HG03442 (cell line): ENCODE measurements around the gene PDXP.
"Not testable (repeated sequence)": the region's sequence is repeated elsewhere in the genome, so short reads cannot be mapped to it uniquely, and the experiment has no call there.

Experiments
- ATAC-seq: cut with Tn5 transposase; IDR thresholded peaks from one replicate; pipeline ENCODE4 v1.9.1; 2021; ENCODE audit warnings: mild to moderate bottlenecking, moderate library complexity; ENCODE audit not compliant: unreplicated experiment

Gene PDXP

DNA sequence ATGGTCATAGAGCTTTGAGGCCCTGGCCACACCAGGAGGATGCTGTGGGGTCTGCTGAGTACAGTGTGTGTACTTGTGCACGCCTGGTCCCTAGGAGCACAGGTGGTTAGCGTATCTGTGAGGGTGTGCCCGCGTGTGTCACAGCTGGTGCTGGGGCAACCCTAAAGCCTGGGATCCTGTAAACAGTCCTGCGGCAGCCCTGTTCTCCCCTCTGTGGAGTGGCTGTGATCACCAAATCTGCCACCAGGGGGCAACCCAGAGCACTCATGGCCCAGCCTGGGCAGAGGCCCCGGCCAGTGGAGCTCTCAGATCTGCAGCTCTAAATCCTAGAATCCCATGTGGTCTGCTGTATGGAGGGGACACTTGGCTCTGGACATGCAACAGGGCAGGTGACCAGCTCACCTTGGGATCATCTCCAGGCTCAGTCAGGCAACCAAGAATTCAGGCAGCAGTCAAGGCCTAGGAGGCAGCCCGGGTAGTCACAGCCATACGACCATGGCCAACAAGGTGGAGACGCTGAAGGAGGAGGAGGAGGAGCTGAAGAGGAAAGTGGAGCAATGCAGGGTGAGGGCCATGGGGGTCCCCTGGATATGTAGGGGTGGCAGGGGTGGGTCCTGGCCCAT lies 15.2 kb upstream of the PDXP start:
- ATAC-seq: peak; percentile 40

DNA sequence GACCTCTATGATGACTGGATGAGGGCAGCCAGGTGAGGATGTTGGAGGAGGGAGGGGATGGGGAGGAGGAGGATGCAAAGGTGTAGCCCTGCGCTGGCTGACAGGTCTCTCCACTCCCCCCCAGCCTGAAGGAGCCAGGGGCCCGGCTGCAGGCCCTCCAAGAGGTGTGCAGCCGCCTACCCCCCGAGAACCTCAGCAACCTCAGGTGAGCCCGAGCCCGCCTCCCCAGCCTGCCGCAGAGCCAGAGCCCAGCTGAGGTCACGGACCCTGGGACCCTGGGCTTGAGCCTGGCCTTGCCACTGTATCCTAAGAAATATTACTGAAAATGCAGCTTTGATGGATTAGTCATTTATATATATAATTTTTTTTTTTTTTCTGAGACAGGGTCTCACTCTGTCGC lies 11.2 kb upstream of the PDXP start:
- no peak for ATAC-seq

DNA sequence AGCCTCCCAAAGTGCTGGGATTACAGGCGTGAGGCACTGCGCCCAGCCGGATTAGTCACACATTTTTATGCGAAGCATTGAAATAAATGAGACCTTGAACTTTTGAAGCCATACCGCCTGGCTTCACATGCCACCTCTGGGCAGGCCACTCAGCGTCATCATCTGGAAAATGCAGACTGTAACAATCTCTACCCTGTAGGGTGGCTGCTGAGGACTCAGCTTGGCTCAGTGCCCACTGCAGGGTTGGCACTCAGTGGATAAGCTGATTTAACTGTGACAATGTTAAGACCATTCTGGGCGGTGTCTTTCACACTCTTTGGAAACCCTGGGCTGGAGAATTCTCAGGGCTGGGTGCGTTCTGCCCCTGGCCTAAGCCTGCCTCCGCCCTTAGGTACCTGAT lies 10.6 kb upstream of the PDXP start:
- no peak for ATAC-seq

DNA sequence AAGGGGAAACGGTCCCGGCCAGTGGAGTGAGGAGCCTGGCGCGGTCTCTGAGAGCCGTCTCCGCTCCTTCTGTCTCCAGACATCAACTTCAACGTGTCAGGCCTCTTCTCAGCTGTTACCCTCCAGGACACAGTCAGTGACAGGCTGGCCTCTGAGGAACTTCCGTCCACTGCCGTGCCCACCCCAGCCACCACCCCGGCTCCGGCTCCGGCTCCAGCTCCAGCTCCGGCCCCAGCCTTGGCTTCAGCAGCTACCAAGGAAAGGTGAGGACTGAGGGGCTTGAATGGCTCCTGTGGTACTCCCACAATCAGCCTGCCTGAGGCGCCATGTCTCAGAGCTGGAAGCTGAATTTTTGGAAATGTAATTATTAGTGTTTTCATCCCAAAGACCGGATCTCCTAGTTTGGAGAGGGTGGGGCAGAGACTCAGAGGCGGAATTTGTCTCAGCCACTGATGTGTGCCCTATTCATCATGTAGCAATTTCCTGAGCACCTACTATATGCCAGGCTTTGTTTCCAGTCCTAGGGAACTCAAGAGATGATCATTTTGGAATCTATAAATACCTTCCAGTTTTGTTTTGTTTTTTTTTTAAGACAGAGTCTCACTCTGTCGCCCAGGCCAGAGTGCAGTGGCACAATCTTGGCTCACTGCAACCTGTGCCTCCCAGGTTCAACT lies 7.9 kb upstream of the PDXP start:
- no peak for ATAC-seq

DNA sequence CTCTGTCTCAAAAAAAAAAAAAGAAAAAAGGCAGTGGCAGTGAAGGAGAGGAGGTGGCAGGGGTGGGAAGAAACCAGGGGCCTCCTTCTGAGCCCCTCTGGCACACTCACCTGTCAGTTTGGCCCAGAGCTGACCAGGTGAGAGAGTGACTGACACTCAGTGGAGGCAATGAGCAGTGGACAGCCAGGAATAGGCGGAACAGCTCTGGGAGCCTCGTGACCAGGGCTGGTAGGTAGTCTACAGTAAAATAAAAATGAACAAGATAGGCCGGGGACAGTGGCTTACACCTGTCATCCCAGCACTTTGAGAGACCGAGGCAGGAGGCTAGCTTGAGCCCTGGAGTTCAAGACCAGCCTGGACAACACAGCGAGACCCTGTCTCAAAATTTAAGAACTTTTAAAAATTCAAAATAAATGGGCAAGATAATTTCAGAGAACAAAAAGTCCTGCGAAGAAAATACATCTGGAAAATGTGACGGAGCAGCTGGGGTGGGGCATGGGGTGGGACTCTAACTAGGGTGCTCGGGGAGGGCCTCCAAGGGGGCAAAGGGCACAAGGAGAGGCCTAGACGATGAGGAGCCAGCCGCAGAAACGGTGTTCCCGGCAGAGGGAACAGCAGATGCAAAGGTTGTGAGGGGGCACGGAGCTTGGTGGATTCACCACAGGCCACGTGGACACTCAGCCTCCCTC lies 3.8 kb upstream of the PDXP start:
- no peak for ATAC-seq

DNA sequence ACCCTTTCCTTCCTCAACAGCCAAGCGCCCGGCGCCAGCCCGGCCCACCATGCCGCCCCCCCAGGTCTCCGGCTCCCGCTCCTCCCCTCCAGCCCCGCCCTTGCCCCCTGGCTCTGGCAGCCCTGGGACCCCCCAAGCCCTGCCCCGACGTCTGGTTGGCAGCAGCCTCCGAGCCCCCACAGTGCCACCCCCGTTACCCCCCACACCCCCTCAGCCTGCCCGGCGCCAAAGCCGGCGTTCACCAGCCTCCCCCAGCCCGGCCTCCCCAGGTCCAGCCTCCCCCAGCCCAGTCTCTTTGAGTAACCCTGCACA lies 3.3 kb upstream of the PDXP start:
- no peak for ATAC-seq

DNA sequence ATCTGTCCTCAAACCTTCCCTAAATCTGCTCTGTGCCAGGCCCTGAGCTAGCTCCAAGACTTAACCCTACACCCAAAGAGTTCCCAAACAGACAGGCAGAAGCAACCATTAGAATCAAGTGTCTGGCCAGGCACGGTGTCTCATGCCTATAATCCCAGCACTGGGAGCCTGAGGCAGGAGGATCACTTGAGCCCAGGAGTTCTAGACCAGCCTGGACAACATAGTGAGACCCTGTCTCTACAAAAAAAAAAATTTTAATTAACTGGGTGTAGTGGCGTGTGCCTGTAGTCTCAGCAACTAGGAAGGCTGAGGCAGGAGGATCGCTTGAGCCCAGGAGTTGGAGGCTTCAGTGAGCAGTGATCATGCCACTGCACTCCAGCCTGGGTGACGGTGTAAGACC lies 1.9 kb upstream of the PDXP start:
- ATAC-seq: not testable (repeated sequence)

DNA sequence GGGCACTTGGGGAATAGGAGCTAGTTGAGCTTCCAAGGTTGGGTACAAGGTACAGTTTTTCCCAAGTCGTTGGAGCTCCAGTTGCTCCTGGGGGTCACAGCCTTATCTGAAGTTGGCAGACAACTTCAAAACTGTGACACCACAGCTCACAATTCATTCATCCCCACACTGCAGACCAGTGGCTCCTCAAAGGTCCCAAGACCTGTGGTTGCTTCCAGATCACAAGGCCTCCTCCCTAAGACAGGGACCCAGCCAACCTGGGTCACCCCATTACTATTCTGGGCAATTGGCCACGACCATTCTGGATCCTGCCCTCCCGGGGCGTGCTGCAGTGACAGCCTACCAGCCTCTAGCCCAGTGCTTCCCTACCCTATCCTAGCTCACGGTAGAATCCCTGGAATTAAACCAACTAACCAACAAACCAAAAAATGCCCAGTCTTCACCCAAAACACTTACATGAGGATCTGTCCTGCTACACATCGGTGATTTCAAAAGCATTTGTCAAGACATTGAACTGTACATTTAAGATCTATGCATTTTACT lies 862 bp upstream of the PDXP start:
- no peak for ATAC-seq

DNA sequence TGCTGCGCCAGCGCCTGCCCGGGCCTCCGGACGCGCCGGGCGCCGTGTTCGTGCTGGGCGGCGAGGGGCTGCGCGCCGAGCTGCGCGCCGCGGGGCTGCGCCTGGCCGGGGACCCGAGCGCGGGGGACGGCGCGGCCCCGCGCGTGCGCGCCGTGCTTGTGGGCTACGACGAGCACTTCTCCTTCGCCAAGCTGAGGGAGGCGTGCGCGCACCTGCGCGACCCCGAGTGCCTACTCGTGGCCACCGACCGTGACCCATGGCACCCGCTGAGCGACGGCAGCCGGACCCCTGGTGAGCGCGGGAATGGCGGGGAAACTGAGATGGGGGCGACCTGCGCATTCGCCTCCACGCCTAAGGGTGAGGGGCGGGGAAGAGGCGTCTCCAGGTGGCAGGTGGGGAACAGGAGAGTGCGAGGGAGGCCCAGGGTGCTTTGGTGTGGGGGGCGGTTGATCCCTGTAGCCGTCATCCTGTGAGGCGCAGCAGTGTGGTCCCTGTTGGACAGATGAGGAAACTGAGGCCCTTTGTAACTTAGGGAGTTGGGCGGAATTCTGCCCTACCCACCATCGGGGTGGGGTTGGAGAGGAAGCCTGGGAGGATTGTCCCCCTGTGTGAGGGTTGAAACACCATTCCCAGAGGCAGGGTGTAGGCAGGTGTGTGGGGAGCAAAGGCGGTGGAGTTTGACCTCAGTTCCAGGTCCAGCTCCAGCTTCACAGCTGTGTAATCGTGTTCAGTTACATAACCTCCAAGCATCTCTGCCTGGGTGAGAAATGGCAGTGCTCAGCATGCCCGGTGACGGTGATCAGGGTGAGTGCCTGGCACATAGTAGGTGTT lies 758 bp downstream of the PDXP start:
- peak; percentile 9 for ATAC-seq

DNA sequence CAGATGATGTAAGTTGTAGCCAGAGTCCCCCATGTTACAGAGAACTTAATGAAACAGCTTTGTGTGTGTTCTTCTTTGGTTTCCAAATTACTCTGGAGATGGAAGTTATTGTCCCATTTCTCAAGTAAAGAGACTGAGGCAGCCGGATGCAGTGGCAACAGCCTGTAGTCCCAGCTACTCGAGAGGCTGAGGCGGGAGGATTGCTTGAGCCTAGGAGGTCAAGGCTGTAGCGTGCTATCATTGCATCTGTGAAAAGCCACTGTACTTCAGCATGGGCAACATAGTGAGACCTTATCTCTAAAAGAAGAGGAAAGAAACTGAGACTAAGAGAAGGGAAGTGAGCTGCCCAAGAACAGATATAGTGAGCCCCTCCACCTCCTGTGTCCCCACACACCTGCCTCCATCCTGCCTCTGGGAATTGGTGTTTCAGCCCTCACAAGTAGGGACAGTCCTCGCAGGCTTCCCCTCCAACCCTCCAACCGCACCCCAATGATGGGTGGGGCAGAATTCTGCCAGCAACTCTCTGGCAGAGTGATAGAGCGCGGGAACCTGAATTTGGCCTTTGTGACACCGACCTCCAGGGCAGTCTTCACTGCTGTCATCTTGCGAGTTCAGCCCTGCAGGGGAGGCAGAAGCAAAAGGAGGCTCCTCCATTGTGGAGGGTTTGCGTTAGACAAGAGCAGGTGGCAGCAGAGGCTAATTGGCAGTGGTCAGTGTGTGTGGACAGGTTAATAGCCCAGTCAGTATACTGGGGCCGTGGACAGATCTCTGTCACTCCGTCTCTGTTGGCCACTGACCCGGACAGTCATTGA lies 1.6 kb downstream of the PDXP start:
- ATAC-seq: no peak

DNA sequence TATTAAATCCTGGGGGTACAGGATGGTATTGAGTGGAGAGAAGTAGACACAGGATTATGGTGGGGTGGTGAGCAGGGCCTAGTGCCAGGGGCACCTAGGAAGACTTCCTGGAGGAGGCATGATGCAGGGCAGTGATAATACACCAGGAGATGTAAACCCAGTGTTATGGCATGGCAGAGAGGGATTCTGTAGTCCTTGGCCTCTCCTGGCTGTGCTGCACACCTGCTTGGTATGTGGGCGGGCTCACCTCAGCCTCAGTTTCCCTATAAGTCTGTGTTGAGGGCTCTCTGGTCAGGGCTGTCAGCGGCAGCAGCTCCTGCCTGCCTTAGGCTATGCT lies 2.2 kb downstream of the PDXP start:
- no peak for ATAC-seq

DNA sequence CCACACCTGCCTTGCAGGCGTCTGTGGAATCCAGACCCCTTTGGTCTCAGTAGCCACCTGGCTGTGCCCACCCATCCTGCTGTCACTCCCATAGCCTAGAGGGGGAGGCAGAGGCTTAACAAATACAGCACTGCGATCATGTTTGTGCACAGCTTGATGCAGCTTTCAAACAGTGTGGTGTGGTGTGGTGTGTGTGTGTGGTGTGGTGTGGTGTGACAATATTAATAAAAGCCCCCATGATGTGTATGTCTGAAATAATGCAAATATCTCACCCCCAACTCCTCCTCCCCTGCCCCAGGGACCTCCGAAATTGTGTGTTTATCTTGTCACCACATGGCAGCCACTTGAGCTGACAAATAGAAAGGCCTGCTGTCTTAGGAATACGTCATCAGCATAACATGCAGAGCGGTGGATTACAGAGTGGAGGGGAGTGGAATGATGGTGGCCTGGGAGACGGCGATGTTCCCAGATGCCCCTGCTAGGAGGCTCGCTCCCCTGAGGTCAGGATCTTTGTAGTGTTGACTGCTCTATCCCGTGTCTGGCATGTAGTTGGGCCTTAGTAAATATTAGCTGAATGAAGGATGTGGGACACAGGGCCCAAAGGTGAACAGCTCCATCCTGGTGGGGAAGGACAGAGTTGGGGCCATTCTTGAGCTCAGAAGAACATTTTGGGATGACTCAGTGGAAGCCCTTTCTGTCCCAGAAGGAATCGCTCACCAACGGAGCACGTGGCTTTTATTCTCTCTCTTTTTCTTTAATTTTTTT lies 2.8 kb downstream of the PDXP start:
- ATAC-seq: no peak

DNA sequence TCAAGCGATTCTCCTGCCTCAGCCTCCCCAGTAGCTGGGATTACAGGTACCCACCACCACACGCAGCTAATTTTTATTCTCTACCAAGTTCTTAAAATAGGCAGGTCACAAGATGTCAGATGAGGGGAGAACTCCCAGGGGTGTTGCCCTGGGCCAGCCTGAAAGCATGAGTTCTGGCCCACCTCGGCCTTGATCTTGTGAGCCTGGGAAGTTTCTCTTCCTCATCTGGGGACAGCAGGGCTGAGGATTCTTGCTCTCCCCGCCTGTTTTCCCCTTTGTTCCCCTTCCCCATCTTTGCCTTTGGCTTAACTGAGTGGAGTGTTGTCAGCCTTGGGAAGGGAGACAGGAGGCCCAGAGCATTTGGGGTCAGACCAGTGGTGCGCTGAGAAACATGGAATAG lies 3.5 kb downstream of the PDXP start:
- no peak for ATAC-seq

DNA sequence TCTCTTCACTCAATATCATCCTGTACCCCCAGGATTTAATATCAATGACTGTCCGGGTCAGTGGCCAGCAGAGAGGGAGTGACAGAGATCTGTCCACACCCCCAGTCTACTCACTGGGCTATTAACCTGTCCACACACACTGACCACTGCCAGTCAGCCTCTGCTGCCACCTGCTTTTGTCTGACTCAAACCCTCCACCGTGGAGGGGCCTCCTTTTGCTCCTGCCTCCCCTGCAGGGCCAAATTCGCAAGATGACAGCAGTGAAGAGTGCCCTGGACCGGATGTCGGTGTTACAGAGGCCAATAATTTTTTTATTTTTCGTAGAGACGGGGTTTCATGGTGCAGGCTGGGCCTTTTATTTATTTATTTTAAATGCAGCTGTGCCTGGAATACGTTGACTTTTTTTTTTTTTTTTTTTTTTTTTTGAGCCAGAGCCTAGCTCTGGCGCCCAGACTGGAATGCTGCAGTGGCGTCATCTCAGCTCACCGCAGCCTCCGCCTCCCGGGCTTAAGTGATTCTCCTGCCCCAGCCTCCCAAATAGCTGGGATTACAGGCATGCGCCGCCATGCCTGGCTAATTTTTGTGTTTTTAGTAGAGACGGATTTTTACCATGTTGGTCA lies 5.1 kb downstream of the PDXP start:
- no peak for ATAC-seq

DNA sequence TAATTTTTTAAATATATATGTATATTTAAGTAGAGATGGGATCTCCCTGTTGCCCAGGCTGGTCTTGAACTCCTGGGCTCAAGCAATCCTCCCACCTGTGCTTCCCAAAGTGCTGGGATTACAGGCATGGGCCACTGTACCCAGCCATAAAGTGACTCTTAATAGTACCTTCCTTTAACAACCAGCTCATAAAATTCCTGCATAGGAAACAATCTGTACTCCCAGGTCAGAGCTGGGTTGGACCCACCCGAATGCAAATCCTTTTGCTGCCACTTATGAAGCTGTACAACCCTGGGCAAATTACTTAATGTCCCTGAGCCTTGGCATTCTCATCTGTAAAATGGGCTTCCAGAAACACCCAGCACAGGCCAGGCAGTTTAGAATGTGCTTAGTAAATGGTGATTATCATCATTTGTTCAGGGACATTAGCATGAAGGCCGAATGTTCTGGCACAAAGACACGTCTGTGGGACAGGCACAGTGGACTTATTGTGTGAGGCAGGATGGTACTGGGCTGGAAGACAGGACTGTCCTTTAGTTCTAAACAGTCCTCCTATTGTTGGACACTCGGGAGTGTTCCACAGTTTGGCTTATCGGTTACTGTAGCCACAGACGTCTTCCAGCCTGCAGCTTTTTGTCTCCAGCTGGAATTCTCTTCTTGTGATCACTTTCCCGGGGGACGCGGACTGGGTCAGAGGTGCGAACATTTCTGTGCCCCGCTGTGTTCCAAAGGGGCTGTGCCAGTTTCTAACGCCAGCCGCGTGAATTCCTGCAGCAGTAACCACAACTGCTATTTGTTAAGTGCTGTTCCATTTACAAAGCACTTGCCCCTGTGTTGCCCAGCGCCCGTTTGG lies 6.0 kb downstream of the PDXP start:
- no peak for ATAC-seq

DNA sequence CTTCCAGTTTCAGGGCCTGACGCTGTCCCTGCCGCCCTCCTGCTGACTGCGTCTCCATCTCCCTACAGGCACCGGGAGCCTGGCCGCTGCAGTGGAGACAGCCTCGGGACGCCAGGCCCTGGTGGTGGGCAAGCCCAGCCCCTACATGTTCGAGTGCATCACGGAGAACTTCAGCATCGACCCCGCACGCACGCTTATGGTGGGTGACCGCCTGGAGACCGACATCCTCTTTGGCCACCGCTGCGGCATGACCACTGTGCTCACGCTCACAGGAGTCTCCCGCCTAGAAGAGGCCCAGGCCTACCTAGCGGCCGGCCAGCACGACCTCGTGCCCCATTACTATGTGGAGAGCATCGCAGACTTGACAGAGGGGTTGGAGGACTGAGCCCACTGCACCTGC lies 7.0 kb downstream of the PDXP start:
- ATAC-seq: no peak

DNA sequence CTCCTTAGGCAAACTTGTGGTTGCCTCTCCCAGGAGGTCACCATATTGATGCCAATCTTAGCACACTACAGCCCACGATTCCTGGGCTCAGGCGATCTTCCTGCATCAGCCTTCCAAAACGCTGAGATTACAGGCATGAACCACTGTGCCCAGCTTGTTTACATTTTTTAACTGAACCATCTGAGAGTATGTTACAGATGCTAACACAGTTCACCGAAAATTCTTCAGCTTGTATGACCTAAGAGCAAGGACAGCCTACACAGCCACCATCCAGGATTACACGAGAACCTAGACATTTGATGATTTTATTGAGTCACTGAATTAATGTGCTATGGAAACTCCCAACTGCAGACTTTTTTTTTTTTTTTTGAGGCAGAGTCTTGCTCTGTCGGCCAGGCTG lies 11.1 kb downstream of the PDXP start:
- no peak for ATAC-seq

DNA sequence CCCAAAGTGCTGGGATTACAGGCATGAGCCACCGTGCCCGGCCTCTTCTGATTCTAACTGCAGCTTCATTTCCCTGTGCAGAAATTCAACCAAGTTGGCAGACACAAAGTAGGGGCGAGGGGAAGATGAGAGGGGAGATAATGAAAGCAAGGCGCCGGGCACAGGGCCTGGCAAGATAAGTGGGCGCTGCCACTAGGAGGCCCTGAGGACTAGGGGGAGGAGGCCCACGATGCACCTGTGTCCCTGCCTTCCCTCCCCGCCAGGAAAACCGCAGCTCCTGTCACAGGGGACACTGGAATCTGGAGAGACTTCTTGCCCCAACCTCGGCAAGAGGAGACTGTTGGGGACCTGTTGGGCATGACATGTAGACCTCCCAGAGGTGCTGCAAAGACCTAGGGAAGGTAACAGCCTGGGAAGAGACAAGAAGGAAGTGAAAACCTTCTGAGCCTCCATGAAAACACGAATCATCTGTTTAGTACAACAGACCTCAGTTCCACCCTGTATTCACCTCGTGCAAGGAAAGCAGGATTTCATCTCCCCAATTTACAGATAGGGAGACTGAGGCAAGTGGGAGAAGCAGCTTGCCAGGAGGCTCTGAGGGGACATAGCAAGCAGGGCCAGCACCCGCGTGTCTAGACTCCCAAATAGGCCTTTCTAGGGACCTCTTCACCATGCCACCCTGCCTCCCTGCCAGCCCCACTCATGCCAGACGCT lies 13.8 kb downstream of the PDXP start:
- no peak for ATAC-seq
